NT2/D1 (cell line): Measurements from ENCODE around the gene BMP2K.

Experiments used
- SUZ12 ChIP-seq: IDR thresholded peaks from 2 replicates; pipeline ENCODE4 v1.6.1; 2011; ENCODE audit not compliant: insufficient read length, insufficient read depth; ENCODE audit errors: extremely low read depth
- YY1 ChIP-seq: IDR thresholded peaks from 2 replicates; pipeline ENCODE4 v1.6.1; 2011; ENCODE audit not compliant: insufficient read length, insufficient read depth

GRCh38 chr4:78764498-78764961, 11.6 kb upstream of the BMP2K start:
- TF ChIP-seq SUZ12, result no peak
- TF ChIP-seq YY1, result no peak
